BJ (cell line): Measurements from ENCODE around the gene ADCY3. TPM values are rescaled to one million over a fixed set of nuclear protein-coding genes. Genes with fewer than 3 reads are reported as not detected.

ENCODE experiments used
- CTCF ChIA-PET: fragments of 350-600 bp; formaldehyde crosslinking; extraction: SDS; loops from one replicate; lab custom pipeline; 2021; ENCODE audit warnings: antibody characterized with exemption, inconsistent platforms; lab: Yijun Ruan, JAX
- POLR2A ChIA-PET: fragments of 300-600 bp; sonication (Branson Sonifier 250); formaldehyde crosslinking; extraction: SDS; loops from one replicate; lab custom pipeline; 2021; ENCODE audit warnings: antibody characterized with exemption; lab: Charles Lee
- DNase-seq: peaks from one replicate; pipeline ENCODE4 v3.0.0-alpha.2; 2011; ENCODE audit warnings: low read depth
- H3K27me3 ChIP-seq: 2 replicates; pipeline ENCODE4 v1.6.0; 2011; ENCODE audit warnings: low read length; ENCODE audit not compliant: control insufficient read depth, insufficient read depth
- H3K36me3 ChIP-seq: 2 replicates; pipeline ENCODE4 v1.5.1; 2011; ENCODE audit warnings: low read length; ENCODE audit not compliant: control insufficient read depth, insufficient read depth
- H3K4me3 ChIP-seq: 2 replicates; pipeline ENCODE4 v1.5.1; 2011; ENCODE audit warnings: low read depth, mild to moderate bottlenecking, control low read depth, low read length
- CTCF ChIP-seq: IDR thresholded peaks from 2 replicates; pipeline ENCODE4 v1.5.1; 2011; ENCODE audit warnings: low read depth, mild to moderate bottlenecking, control low read depth, inconsistent platforms, low read length, moderate library complexity; ENCODE audit not compliant: insufficient read depth
- polyA plus RNA-seq: library from polyadenylated mRNA; depleted of rRNA; stranded (reverse); fragments of >200 nt; gene quantifications from 2 replicates; pipeline ENCODE4 v1.2.3, GENCODE V29; 2011

Gene ADCY3
- polyA plus RNA-seq, 1 experiment, result 73.3 TPM

- Histone ChIP-seq H3K4me3 (no peak overlapping the region), H3K27me3 (no peaks in the 10 kb centered on the region), H3K36me3 (peaks cover 3% of the 10 kb centered on the region; the same call in 1 of the 2 replicates)
- DNase-seq, result no peak
- no peak for TF ChIP-seq CTCF
- CTCF ChIA-PET, result interaction anchor here (1.4 to 1.9 kb wide), 2 partner anchors 29 to 61 kb away, joined by 3 to 7 read pairs; no protein-coding TSS in a partner anchor
- POLR2A ChIA-PET, result no interaction called here
Observed at GRCh38 chr2:24856791-24857211, 63.2 kb downstream of the ADCY3 start.

DNA sequence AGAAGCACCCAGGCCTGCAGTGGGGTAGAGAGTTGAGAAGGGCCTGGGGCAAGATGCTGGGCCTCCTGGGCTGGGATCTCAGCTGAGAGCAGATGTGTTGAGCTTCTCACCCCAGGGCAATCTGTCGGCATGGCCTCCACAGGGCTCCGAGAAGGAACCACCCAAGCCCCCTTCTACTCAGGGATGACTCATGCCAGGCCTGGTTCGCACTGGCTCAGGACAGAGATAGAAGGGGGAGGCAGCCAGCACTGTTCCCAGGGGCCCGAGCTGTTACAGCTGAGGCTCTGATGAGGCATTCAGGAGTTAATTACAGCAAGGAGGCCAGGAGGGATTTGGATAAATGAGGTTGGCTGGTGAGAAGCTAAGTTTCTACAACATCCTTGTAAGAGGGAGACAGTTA lies 64.3 kb downstream of the ADCY3 start:
- Histone ChIP-seq H3K4me3 (no peak overlapping the region), H3K27me3 (no peaks in the 10 kb centered on the region), H3K36me3 (peaks cover 3% of the 10 kb centered on the region; the same call in 1 of the 2 replicates)
- peak; percentile 39 for DNase-seq
- CTCF ChIA-PET, result interaction anchor here (1.4 to 1.9 kb wide), 3 partner anchors 15 to 62 kb away, joined by 3 to 7 read pairs (median 4); no protein-coding TSS in a partner anchor
- TF ChIP-seq CTCF, result no peak
- POLR2A ChIA-PET, result no interaction called here

- TF ChIP-seq CTCF, result no peak
- no peak for DNase-seq
- ChIA-PET POLR2A (no interaction called here), CTCF (interaction anchor here (0.8 to 1.8 kb wide), 2 partner anchors 11 to 14 kb away, joined by 3 to 4 read pairs; no protein-coding TSS in a partner anchor)
- Histone ChIP-seq H3K36me3 (no peaks in the 10 kb centered on the region; the same call in 1 of the 2 replicates), H3K4me3 (no peak overlapping the region), H3K27me3 (no peaks in the 10 kb centered on the region)
Observed at GRCh38 chr2:24855022-24855622, 64.9 kb downstream of the ADCY3 start.

DNA sequence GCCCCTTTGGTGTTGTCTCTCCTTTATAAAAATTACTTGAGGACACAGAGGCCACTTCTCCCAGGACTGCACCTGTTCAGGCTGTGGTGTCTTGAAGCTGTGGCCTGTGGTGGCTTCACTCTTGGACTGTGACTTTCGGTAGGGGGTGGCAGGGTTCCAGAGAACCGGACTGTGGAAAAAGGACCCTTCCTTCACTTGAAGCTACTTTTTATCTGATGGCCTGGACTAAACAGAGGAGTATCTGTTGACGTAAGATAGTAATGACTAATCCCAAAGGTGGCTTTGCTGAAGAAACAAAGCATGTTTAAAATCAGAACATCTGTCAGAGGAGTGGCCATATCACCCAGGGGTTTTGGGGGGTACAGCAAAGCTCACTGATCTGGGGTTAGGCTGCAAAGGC lies 66.0 kb downstream of the ADCY3 start:
- Histone ChIP-seq H3K27me3 (no peaks in the 10 kb centered on the region), H3K36me3 (no peaks in the 10 kb centered on the region; the same call in 1 of the 2 replicates), H3K4me3 (no peak overlapping the region)
- ChIA-PET CTCF (interaction anchor here (1.0 to 1.2 kb wide), 2 partner anchors 26 to 110 kb away, joined by 3 read pairs; no protein-coding TSS in a partner anchor), POLR2A (no interaction called here)
- no peak for DNase-seq
- TF ChIP-seq CTCF, result no peak

DNA sequence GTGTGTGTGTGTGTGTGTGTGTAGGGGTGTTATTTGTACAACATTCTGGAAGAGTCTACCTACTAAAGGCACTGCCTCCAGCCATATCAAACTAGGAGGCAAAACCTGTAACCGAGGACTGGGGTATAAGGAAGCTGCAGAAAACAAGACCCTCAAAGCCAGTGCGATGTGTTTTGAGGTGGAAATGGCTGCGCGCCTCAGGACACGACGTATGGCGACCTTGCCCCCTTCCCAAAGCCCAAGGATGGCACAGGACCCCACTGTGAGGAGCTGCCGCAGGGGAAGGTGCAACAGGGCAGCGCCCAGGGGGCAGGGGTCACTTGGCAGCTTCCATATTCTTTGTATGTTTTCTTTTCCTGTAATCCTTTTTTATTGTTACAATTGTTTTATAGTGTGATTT lies 67.0 kb downstream of the ADCY3 start:
- H3K4me3 ChIP-seq, result no peak overlapping the region
- no peak for DNase-seq
- ChIA-PET CTCF (interaction anchor here (1.2 kb wide), 1 partner anchor 111 kb away, joined by 3 read pairs; no protein-coding TSS in a partner anchor), POLR2A (no interaction called here)
- no peaks in the 10 kb centered on the region for H3K27me3 ChIP-seq
- H3K36me3 ChIP-seq, result no peaks in the 10 kb centered on the region; the same call in 1 of the 2 replicates
- no peak for TF ChIP-seq CTCF
